Trophoblast cell (in vitro differentiated cells and primary cell): Measurements from ENCODE around the gene TBXAS1.

Source experiments
- DNase-seq, 2 donors: peaks; one replicate each; pipeline ENCODE4 v3.0.0-alpha.2; 2016
- H2AFZ ChIP-seq: 2 replicates; pipeline ENCODE4 v1.6.1; 2013; ENCODE audit warnings: low read length, moderate library complexity, mild to moderate bottlenecking; ENCODE audit not compliant: insufficient read depth, poor library complexity
- H2AK5ac ChIP-seq: 2 replicates; pipeline ENCODE4 v1.6.1; 2013; ENCODE audit warnings: mild to moderate bottlenecking, low read length
- H2BK120ac ChIP-seq: 2 replicates; pipeline ENCODE4 v1.6.1; 2013; ENCODE audit warnings: low read length, mild to moderate bottlenecking, moderate library complexity; ENCODE audit not compliant: insufficient read depth, poor library complexity
- H2BK12ac ChIP-seq: 2 replicates; pipeline ENCODE4 v1.6.1; 2013; ENCODE audit warnings: mild to moderate bottlenecking, low read length, moderate library complexity
- H2BK5ac ChIP-seq: 2 replicates; pipeline ENCODE4 v1.6.1; 2013; ENCODE audit warnings: low read length, low read depth, moderate library complexity, mild to moderate bottlenecking; ENCODE audit not compliant: poor library complexity
- H3K14ac ChIP-seq: 2 replicates; pipeline ENCODE4 v1.6.1; 2013; ENCODE audit warnings: mild to moderate bottlenecking, low read length
- H3K18ac ChIP-seq: 2 replicates; pipeline ENCODE4 v1.6.1; 2013; ENCODE audit warnings: mild to moderate bottlenecking, low read length
- H3K23ac ChIP-seq: 2 replicates; pipeline ENCODE4 v1.6.1; 2013; ENCODE audit warnings: low read length
- H3K27ac ChIP-seq: 2 replicates; pipeline ENCODE4 v1.5.1; 2013; ENCODE audit warnings: low read depth, mild to moderate bottlenecking, inconsistent platforms, low read length, moderate library complexity
- H3K27me3 ChIP-seq: 2 replicates; pipeline ENCODE4 v1.6.1; 2013; ENCODE audit warnings: inconsistent platforms, mild to moderate bottlenecking, low read length, moderate library complexity; ENCODE audit not compliant: insufficient read depth
- H3K36me3 ChIP-seq, 2 experiments: 1 replicate in 1 of 2; 2 replicates in 1 of 2; pipeline ENCODE4 v1.6.1; 2013; ENCODE audit warnings: low read length in 2 of 2, mild to moderate bottlenecking in 2 of 2, moderate library complexity in 1 of 2; ENCODE audit not compliant: insufficient read depth in 2 of 2, control insufficient read depth in 1 of 2
- H3K4ac ChIP-seq: 2 replicates; pipeline ENCODE4 v1.6.1; 2013; ENCODE audit warnings: low read depth, mild to moderate bottlenecking, low read length, moderate library complexity
- H3K4me1 ChIP-seq, 2 experiments: 1 replicate in 1 of 2; 2 replicates in 1 of 2; pipeline ENCODE4 v1.6.1; 2013; ENCODE audit warnings: low read length in 2 of 2, mild to moderate bottlenecking in 2 of 2, moderate library complexity in 1 of 2; ENCODE audit not compliant: insufficient read depth in 2 of 2, control insufficient read depth in 1 of 2
- H3K4me2 ChIP-seq: 2 replicates; pipeline ENCODE4 v1.6.1; 2013; ENCODE audit warnings: inconsistent platforms, mild to moderate bottlenecking, low read length, moderate library complexity
- H3K4me3 ChIP-seq: 2 replicates; pipeline ENCODE4 v1.5.1; 2013; ENCODE audit warnings: mild to moderate bottlenecking, low read depth, low read length, inconsistent platforms
- H3K79me1 ChIP-seq: one replicate; pipeline ENCODE4 v1.6.1; 2013; ENCODE audit warnings: low read length
- H3K79me2 ChIP-seq: 2 replicates; pipeline ENCODE4 v1.6.1; 2013; ENCODE audit warnings: low read length, mild to moderate bottlenecking; ENCODE audit not compliant: control insufficient read depth, insufficient read depth, poor library complexity
- H3K9ac ChIP-seq: 2 replicates; pipeline ENCODE4 v1.6.1; 2013; ENCODE audit warnings: mild to moderate bottlenecking, low read length
- H3K9me3 ChIP-seq: 2 replicates; pipeline ENCODE4 v1.6.1; 2013; ENCODE audit warnings: low read depth, mild to moderate bottlenecking, control low read depth, inconsistent platforms, low read length; ENCODE audit not compliant: insufficient read depth
- H4K12ac ChIP-seq: 2 replicates; pipeline ENCODE4 v1.6.1; 2013; ENCODE audit warnings: low read depth, mild to moderate bottlenecking, low read length, moderate library complexity
- H4K8ac ChIP-seq: 2 replicates; pipeline ENCODE4 v1.6.1; 2013; ENCODE audit warnings: low read depth, mild to moderate bottlenecking, low read length, moderate library complexity
- H4K91ac ChIP-seq: one replicate; pipeline ENCODE4 v1.6.1; 2013; ENCODE audit warnings: low read depth, mild to moderate bottlenecking, low read length, moderate library complexity
- WGBS: extraction: QIAGEN DNeasy Blood & Tissue Kit; methylation state at CpG from one replicate; pipeline ENCODE4 v1.1.7; 2013; ENCODE audit warnings: missing lambda C conversion rate; ENCODE audit not compliant: insufficient read length, insufficient coverage; ENCODE audit errors: extremely low coverage; 5-methylcytosine and 5-hydroxymethylcytosine counted together

Gene TBXAS1

GRCh38 chr7:139875821-139876241 lies 46.8 kb downstream of the TBXAS1 start:
- no peak overlapping the region for H2AFZ ChIP-seq

GRCh38 chr7:139876622-139877283 lies 47.7 kb downstream of the TBXAS1 start:
- Histone ChIP-seq H2AFZ (no peak overlapping the region), H4K91ac (no peak overlapping the region), H3K18ac (no peak overlapping the region), H3K14ac (no peak overlapping the region), H3K9ac (no peak overlapping the region), H2AK5ac (no peak overlapping the region), H4K8ac (no peak overlapping the region), H3K4ac (no peak overlapping the region), H3K79me1 (no peaks in the 10 kb centered on the region), H3K9me3 (no peaks in the 10 kb centered on the region), H3K79me2 (no peaks in the 10 kb centered on the region), H4K12ac (no peak overlapping the region), H2BK5ac (no peak overlapping the region), H3K27me3 (no peaks in the 10 kb centered on the region), H2BK12ac (no peak overlapping the region), H3K23ac (no peak overlapping the region), H3K27ac (no peak overlapping the region), H3K4me1 (no peaks in the 10 kb centered on the region), H3K4me2 (no peak overlapping the region), H2BK120ac (no peak overlapping the region), H3K36me3 (no peaks in the 10 kb centered on the region), H3K4me3 (no peak overlapping the region)
- no peak for DNase-seq
- no CpG with 5 or more reads among the region's 8 CpGs for WGBS

More at GRCh38 chr7:139875821-139876241, 46.8 kb downstream of the TBXAS1 start:
- Histone ChIP-seq H3K14ac (no peak overlapping the region), H3K18ac (no peak overlapping the region), H2AK5ac (no peak overlapping the region), H2BK120ac (no peak overlapping the region), H3K4me3 (no peak overlapping the region), H2BK12ac (no peak overlapping the region), H3K79me2 (no peaks in the 10 kb centered on the region), H4K12ac (no peak overlapping the region), H3K4me1 (no peaks in the 10 kb centered on the region), H3K4ac (no peak overlapping the region), H3K27ac (no peak overlapping the region), H3K9me3 (no peaks in the 10 kb centered on the region), H3K23ac (no peak overlapping the region), H3K27me3 (no peaks in the 10 kb centered on the region), H4K8ac (no peak overlapping the region), H4K91ac (no peak overlapping the region), H3K9ac (no peak overlapping the region), H2BK5ac (no peak overlapping the region), H3K4me2 (no peak overlapping the region), H3K79me1 (no peaks in the 10 kb centered on the region), H3K36me3 (no peaks in the 10 kb centered on the region)
- no CpG with 5 or more reads among the region's 7 CpGs for WGBS
- no peak for DNase-seq

- Histone ChIP-seq H3K79me1 (no peaks in the 10 kb centered on the region), H3K9me3 (no peaks in the 10 kb centered on the region), H3K4me1 (no peaks in the 10 kb centered on the region), H3K27ac (no peak overlapping the region), H3K79me2 (no peaks in the 10 kb centered on the region), H2BK12ac (no peak overlapping the region), H3K4ac (no peak overlapping the region), H2BK5ac (no peak overlapping the region), H3K9ac (no peak overlapping the region), H2AK5ac (no peak overlapping the region), H4K8ac (no peak overlapping the region), H2AFZ (no peak overlapping the region), H4K91ac (no peak overlapping the region), H3K4me3 (no peak overlapping the region), H3K23ac (no peak overlapping the region), H3K14ac (no peak overlapping the region), H3K36me3 (no peaks in the 10 kb centered on the region), H3K4me2 (no peak overlapping the region), H3K27me3 (no peaks in the 10 kb centered on the region), H2BK120ac (no peak overlapping the region), H3K18ac (no peak overlapping the region), H4K12ac (no peak overlapping the region)
- WGBS: no CpG with 5 or more reads among the region's 3 CpGs
- no peak for DNase-seq
Measured at GRCh38 chr7:139883814-139884213, 54.8 kb downstream of the TBXAS1 start.

- Histone ChIP-seq H2BK12ac (no peak overlapping the region), H3K18ac (no peak overlapping the region), H3K4me1 (no peaks in the 10 kb centered on the region), H4K8ac (no peak overlapping the region), H3K4me2 (no peak overlapping the region), H2BK5ac (no peak overlapping the region), H3K79me1 (no peaks in the 10 kb centered on the region), H3K27me3 (no peaks in the 10 kb centered on the region), H3K4me3 (no peak overlapping the region), H3K9ac (no peak overlapping the region), H2BK120ac (no peak overlapping the region), H4K91ac (no peak overlapping the region), H3K23ac (no peak overlapping the region), H2AFZ (no peak overlapping the region), H3K79me2 (no peaks in the 10 kb centered on the region), H3K9me3 (no peaks in the 10 kb centered on the region), H3K14ac (no peak overlapping the region), H3K4ac (no peak overlapping the region), H4K12ac (no peak overlapping the region), H3K27ac (no peak overlapping the region), H3K36me3 (no peaks in the 10 kb centered on the region), H2AK5ac (no peak overlapping the region)
- DNase-seq: no peak
- no CpG with 5 or more reads among the region's 7 CpGs for WGBS
Measured at GRCh38 chr7:139884441-139884840, 55.4 kb downstream of the TBXAS1 start.
